ENCODE data around the gene BACH2.

Gene BACH2

DNA sequence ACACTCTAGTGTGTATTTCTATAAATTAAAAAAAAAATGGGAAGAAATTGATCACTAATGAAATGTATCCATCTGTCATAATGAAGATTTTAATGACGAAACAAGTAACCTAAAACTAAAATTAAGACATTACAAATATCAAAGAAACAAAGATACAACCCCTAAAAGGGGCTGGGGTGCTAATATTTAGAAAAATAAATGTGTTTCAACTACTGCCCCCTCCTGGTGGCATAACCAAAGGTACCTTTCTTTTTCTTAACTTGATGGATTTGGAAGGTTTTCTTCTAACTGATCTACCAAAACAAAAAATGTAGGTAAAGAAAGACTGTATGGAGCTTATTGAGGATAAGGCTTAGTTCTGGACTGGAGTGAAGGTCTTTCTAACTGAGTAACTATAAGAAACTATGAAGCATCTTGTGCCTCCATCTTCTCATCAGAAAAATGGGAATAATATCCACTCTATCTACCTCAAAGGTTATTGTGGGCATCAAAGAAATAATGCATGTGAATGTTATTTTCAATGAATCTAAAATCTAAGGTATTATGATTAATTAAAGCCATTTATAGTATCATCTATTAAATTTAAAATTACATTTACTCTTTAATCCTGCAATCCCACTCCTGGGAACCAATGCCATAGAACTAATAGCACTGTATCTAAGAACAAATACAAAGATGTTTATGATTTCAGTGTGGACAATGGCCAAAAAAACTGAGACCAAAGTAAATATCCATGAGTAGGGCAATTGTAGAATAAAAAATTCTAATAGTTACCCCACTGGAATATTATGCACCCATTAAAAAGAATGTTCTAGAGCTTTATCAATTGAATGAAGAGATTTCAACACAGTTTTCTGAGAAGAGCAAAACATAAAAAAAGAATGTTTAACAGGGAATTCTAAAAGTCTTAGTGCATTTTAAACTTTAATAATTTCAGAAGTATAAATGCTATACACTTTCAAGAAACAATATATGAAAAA is 117.2 kb downstream of the BACH2 start:
- TF ChIP-seq, protein P1, sequence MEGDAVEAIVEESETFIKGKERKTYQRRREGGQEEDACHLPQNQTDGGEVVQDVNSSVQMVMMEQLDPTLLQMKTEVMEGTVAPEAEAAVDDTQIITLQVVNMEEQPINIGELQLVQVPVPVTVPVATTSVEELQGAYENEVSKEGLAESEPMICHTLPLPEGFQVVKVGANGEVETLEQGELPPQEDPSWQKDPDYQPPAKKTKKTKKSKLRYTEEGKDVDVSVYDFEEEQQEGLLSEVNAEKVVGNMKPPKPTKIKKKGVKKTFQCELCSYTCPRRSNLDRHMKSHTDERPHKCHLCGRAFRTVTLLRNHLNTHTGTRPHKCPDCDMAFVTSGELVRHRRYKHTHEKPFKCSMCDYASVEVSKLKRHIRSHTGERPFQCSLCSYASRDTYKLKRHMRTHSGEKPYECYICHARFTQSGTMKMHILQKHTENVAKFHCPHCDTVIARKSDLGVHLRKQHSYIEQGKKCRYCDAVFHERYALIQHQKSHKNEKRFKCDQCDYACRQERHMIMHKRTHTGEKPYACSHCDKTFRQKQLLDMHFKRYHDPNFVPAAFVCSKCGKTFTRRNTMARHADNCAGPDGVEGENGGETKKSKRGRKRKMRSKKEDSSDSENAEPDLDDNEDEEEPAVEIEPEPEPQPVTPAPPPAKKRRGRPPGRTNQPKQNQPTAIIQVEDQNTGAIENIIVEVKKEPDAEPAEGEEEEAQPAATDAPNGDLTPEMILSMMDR (IDR thresholded peaks at IDR 0.05; ENCODE audit: low read depth, low read length, missing control alignments): peak; percentile 24
- DNase-seq (ENCODE audit: low read depth): no peak
- no peak overlapping the region for H3K4me3 ChIP-seq (ENCODE audit: low read depth, low read length)

GRCh38 chr6:90178384-90178855 is 118.2 kb downstream of the BACH2 start:
- TF ChIP-seq, protein P1 (IDR thresholded peaks at IDR 0.05; ENCODE audit: low read depth, low read length, missing control alignments): no peak
- no peak overlapping the region for H3K4me3 ChIP-seq (ENCODE audit: low read depth, low read length)
- DNase-seq (ENCODE audit: low read depth): no peak

DNA sequence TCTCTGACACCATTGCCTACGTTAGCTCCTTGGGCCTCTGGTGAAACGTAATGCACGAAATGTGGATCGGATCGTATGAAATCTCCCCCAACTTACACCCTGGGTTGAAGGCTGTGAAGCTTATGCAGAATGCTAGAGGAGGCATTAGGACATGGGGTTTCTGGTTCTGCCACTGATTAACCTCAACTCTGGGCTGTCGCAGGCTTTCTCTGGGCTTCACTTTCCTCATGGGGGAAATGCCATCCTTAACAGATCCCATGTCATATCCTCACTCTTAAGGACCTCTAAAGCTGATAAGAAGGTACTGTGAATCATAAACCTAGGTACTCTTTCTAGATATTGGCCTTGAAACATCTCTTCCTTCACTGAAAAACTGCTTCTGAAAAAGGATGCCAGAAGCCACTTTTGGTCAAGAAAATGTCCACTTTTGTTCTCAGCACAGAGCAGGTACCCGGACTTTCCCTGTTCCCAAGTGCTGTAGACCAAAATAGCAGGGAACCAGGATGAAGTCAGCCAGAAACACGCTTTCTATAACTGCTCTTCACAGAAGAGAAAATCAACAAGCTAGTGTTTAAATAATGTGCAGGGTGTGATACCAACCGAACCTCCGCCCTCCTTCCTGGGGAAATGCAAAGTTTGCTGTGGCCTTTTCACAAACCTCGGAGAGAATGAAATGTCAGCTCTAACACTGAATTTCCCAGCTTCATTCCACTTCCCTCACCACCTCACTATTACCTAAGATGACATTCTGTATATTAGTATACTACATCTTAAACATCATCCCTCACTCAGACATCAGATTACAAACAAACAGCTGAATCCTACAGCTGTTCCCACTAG is 118.9 kb downstream of the BACH2 start:
- TF ChIP-seq, protein P1 (IDR thresholded peaks at IDR 0.05; ENCODE audit: low read depth, low read length, missing control alignments): no peak
- DNase-seq (ENCODE audit: low read depth): no peak
- H3K4me3 ChIP-seq (ENCODE audit: low read depth, low read length): no peak overlapping the region

DNA sequence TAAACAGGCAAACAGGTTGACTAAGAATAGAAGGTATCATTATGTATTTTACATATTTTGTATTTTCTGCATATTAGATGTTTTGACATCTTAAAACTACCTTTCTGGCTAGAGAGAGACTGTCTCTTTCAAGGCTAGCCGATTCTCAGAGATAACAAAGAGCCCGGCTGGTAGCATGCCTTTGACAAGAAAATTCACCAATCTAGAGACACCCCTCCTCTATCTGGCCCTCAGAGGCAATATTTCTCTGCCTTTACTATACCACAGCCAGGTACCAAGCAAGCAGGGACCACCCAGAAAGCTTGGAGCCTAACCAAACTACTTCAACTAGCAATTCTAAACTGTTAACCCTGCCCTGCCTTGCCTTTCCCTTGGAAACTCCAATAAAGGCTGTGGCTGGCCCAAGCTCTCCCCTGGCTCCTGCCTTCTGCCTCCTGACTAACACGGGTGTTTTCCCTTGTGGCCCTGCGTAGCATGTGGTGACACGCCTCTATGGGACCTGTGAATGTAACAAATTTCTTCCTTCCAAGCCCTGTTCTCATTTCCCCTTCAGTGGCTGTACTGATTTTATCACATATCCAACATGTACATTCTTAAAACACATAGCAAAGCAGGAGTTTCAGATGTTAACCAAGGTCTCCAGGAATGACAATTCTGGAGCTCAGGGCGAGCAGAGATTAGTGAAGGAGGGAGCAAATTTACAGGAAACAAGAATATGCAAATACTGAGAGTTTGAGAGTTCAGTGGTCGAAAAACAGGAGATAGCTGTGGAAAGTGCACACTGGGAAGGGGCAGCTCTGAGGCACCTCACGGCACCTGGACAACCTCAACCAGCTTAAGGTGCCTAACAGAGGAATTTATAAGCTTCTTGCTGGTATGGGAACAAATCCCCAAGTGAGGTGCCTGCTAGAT is 120.8 kb downstream of the BACH2 start:
- TF ChIP-seq, protein P1 (IDR thresholded peaks at IDR 0.05; ENCODE audit: low read depth, low read length, missing control alignments): no peak
- DNase-seq (ENCODE audit: low read depth): no peak
- H3K4me3 ChIP-seq (ENCODE audit: low read depth, low read length): no peak overlapping the region

DNA sequence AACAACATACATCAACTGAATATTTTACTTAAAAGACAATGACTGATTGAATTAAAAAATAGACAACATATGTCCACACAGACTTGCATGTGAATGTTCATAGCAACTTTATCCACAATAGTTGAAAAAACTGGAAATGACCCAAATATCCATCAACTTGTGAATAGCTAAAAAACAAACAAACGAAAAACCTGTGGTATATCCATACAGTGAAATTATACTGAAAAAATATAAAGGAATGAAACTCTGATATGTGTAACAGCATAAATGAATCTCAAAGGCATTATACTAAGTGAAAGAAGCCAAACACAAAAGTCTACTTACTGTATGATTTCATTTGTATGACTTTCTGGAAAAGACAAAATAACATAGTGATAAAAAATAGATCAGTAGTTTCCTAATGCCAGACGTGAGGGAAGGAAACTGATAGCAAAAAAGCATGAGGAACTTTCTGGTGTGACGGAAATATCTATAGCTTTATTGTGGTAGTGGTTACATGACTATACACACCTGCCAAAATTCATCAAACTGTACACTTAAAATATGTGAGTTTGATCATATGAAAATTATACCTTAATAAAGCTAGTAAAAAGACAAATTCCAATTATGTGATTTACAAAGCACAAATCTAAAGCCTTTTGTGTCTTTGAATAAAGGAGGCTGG is 123.2 kb downstream of the BACH2 start:
- no peak for DNase-seq (ENCODE audit: low read depth)
- TF ChIP-seq, protein P1 (IDR thresholded peaks at IDR 0.05; ENCODE audit: low read depth, low read length, missing control alignments): no peak
- no peak overlapping the region for H3K4me3 ChIP-seq (ENCODE audit: low read depth, low read length)

GRCh38 chr6:90170601-90171000 is 126.0 kb downstream of the BACH2 start:
- TF ChIP-seq, protein P1 (IDR thresholded peaks at IDR 0.05; ENCODE audit: low read depth, low read length, missing control alignments): no peak
- no peak overlapping the region for H3K4me3 ChIP-seq (ENCODE audit: low read depth, low read length)
- no peak for DNase-seq (ENCODE audit: low read depth)
